Spleen (tissue), 7 donors: Measurements from ENCODE around the gene HLA-DPA1.

Source experiments
- CTCF ChIP-seq, 11 experiments: fragments of 200-600 bp in 7 of 11; fragments of 450-650 bp in 4 of 11; sonication (generic) in 4 of 11; IDR thresholded peaks in 8 of 11; conservative IDR thresholded peaks in 3 of 11; 1 replicate in 7 of 11; 2 replicates in 4 of 11; pipeline versions ENCODE4 v1.4.0 to v1.8.0; 2016 to 2021; ENCODE audit warnings: antibody characterized with exemption in 11 of 11, inconsistent platforms in 4 of 11, mild to moderate bottlenecking in 1 of 11
- POLR2A ChIP-seq, 3 donors: fragments of 450-650 bp; IDR thresholded peaks; one replicate each; pipeline ENCODE4 v1.5.1; 2017; ENCODE audit warnings: antibody characterized with exemption in 3 of 3, mild to moderate bottlenecking in 1 of 3
- donor health status: DM: no; HTN: no; CAD: no; lungs with moderate emphysema.
- donor health status: DM: no; HTN: no; CAD: no.
- donor health status: DM: no; HTN: no; CAD: no.

DNA sequence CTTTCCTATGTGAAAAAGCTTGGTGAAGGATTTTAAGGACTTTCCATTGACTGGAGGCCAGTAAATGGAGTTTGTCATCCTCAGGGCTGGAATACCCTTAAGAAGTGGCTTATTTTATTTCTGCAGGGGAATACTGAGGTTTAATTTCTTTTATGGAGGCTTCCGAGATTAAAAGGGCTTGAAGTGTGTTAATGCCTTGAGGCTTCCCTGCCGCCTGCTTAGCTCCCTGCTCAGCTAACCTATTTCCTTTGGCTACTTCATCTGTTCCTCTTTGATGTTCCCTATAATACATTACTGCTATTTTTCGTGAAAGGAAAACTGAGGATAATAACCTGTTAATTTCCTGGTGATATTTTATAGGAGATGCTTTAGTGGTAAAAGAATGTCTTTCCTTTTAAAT lies 46.6 kb upstream of the HLA-DPA1 start:
- TF ChIP-seq CTCF (IDR thresholded peaks at IDR 0.05 in 8 of 11, conservative IDR thresholded peaks at IDR 0.05 in 3 of 11), result no peak
- TF ChIP-seq POLR2A (IDR thresholded peaks at IDR 0.05), result no peak
